HUES48 (cell line): Measurements from ENCODE around the gene TMEM50A.
"Not testable (repeated sequence)": the region's sequence is repeated elsewhere in the genome, so short reads cannot be mapped to it uniquely, and the experiment has no call there.

Source experiments
- H3K27ac ChIP-seq: one replicate; pipeline ENCODE4 v1.7.0; 2013; ENCODE audit warnings: low read depth, low read length, inconsistent platforms
- H3K27me3 ChIP-seq: 2 replicates; pipeline ENCODE4 v1.6.1; 2013; ENCODE audit warnings: mild to moderate bottlenecking, low read length; ENCODE audit not compliant: control insufficient read depth, insufficient read depth
- H3K36me3 ChIP-seq: 2 replicates; pipeline ENCODE4 v1.6.1; 2013; ENCODE audit warnings: low read length; ENCODE audit not compliant: control insufficient read depth, insufficient read depth
- H3K4me1 ChIP-seq: 2 replicates; pipeline ENCODE4 v1.6.1; 2013; ENCODE audit warnings: mild to moderate bottlenecking, low read length; ENCODE audit not compliant: control insufficient read depth, insufficient read depth
- H3K4me3 ChIP-seq: 2 replicates; pipeline ENCODE4 v1.5.1; 2013; ENCODE audit warnings: mild to moderate bottlenecking, low read depth, low read length
- H3K9ac ChIP-seq: 2 replicates; pipeline ENCODE4 v1.6.1; 2013; ENCODE audit warnings: mild to moderate bottlenecking, low read depth, low read length, moderate library complexity
- H3K9me3 ChIP-seq: 2 replicates; pipeline ENCODE4 v1.6.1; 2013; ENCODE audit warnings: low read length; ENCODE audit not compliant: control insufficient read depth, insufficient read depth

Gene TMEM50A

DNA sequence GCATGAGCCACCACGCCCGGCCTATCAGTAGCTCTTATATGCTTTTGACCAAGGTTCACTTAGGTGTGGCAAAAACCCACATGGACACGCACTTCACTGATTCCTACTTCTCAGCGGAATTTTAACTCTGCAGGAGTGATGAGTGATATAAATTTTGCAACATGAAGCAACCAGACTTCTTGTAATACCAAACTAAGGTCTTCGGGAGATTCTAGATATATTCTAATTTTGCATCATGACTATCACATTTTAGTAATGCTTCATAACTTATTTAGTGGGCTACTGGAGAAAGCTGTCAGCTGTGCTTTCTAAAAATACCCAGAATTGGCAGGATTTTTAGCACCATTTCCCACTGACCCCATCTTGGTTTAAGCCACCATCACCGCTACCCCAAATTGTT lies 54.7 kb downstream of the TMEM50A start:
- H3K9ac ChIP-seq = no peak overlapping the region
- H3K4me1 ChIP-seq = no peaks in the 10 kb centered on the region
- H3K27me3 ChIP-seq = no peaks in the 10 kb centered on the region
- H3K36me3 ChIP-seq = no peaks in the 10 kb centered on the region
- H3K9me3 ChIP-seq = no peaks in the 10 kb centered on the region
- no peak overlapping the region for H3K27ac ChIP-seq
- no peak overlapping the region for H3K4me3 ChIP-seq

DNA sequence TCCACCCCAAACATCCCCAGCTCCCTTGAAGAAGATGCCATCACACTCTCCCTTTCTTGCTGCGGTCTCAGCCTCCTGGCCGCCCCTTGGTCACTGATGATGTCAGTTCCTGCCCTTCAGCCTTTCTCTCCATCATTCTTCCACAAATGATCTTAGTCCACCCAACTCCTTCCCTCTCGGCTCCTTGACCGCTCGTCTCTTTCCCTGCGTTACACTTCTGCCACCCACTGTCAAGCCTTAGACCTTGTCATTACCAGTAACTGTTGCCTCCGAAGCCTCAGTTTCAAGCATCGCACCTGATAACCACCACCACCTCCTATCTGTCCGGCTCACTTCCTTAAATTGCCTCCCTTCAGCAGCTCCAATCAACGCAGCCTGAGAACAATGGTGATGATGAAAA lies 59.4 kb downstream of the TMEM50A start:
- H3K9ac ChIP-seq, H3K4me3 ChIP-seq, H3K36me3 ChIP-seq, H3K27ac ChIP-seq, H3K4me1 ChIP-seq, H3K27me3 ChIP-seq, H3K9me3 ChIP-seq: not testable (repeated sequence)

DNA sequence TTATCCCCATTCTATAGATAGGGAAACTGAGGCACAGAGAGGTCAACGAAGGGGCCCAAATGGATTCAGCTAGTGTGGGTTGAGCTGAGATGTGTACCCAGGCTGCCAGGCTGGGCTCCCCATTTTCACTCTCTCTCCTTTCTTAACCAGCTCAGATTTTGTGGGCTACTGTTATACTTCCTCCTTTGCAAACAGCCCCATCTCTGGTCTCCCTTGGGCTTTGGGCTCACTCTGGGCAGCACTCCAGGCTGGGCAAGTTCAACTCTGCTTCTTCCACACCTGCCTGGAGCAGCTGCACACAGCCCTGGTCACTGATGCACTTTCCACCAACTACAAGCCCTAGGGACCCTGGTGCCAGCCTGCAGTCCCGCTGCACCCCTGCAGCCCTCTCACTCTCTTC lies 59.9 kb downstream of the TMEM50A start:
- not testable (repeated sequence) for H3K4me3 ChIP-seq, H3K9ac ChIP-seq, H3K9me3 ChIP-seq, H3K36me3 ChIP-seq, H3K4me1 ChIP-seq, H3K27me3 ChIP-seq, H3K27ac ChIP-seq

DNA sequence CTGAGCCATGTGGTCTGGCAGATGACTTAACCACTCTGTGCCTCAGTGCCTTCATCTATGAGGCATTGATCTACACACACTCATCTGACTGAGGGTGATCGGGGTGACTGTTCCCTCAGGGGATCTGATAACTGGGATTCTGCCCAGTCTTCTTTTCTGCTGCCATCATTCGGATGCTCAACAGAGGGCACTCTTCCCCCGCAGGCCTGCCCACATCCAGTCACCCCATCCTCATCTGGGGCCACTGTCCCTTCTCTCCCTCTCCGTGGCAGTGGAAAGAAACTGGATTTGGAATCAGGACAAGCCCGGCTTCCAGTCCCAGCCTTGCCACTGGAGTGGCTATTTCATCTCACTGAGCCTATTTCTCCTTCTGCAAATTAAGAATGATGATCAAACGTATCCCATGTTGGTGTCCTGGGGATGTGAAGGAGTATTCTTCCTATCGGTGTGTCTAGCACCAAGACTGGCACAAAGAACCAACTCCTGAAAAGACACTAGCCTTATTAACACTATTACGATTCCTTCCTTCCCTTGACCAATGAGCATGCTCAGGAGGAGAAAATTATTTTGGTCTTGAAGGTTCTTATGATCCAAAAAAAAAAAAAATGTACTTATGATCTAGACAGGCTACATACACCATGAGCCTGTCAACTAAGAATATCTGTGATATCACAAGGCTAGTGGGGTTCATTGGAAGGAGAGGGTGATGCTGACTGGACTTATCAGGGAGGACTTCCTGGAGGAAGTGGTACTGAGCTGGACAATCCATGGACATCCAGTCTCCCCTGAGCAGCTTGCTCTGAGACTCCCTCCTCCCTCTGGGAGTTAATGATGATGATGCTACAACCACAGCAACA lies 65.0 kb downstream of the TMEM50A start:
- not testable (repeated sequence) for H3K27me3 ChIP-seq, H3K4me3 ChIP-seq, H3K27ac ChIP-seq, H3K4me1 ChIP-seq, H3K9ac ChIP-seq, H3K9me3 ChIP-seq, H3K36me3 ChIP-seq

DNA sequence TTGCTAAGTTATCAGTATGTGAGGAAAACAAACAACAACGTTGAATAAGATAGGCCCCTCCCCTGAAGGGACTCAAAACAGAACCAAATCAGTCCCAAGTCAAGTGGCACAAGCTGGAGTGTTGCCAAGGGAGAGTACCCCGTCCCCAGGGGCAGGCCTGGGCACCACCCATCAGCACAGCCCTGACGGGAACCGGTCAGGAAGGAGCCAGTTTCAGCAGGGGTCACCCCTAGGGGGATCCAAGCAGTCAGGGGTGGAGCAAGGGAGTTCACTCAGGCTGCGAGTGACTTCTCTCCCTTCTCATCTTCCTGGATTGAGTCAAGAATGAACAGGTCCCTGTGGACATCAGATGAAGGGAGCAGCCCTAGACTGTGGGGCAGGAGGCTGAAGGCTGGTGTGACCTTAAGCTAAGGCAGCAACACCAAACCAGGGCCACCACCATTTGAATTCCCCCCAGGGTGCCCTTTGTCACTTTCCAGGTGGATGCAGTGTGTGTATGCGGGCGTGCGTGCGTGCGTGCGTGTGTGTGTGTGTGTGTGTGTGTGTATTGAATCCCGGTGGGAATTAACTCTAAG lies 67.7 kb downstream of the TMEM50A start:
- H3K9ac ChIP-seq, H3K4me3 ChIP-seq, H3K36me3 ChIP-seq, H3K27me3 ChIP-seq, H3K4me1 ChIP-seq, H3K9me3 ChIP-seq, H3K27ac ChIP-seq: not testable (repeated sequence)

DNA sequence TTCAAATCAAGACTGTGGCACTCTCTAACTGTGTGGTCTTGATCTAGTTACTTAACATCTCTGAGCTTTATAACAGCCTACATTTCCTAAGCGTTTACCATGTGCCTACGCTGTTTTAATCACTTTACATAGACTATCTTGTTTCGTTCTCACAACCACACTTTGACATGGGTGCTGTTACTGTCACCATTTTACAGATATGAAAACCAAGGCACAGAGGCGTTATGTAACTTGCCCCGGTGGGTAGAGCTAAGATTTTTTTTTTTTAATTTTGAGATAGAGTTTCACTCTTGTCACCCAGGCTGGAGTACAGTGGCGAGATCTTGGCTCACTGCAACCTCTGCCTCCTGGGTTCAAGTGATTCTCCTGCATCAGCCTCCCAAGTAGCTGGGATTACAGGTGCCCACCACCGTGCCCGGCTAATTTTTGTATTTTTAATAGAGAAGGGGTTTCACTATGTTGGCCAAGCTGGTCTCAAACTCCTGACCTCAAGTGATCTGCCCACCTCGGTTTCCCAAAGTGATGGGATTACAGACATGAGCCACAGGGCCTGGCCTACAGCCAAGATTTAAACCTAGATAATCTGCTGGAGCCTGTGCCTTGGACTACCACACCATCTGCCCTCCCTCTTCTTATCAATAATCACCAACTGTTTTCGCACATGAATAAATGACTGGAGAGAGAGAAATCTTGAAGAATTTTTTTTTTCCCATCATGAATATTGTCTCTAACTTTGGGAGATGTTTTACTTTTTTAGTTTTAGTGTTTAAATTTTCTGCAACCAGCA lies 71.7 kb downstream of the TMEM50A start:
- H3K9ac ChIP-seq, H3K9me3 ChIP-seq, H3K4me1 ChIP-seq, H3K36me3 ChIP-seq, H3K27me3 ChIP-seq, H3K27ac ChIP-seq, H3K4me3 ChIP-seq: not testable (repeated sequence)
